HG03457 (cell line): ENCODE data around the gene ZNF516.

Experiments used
- ATAC-seq: cut with Tn5 transposase; IDR thresholded peaks from one replicate; pipeline ENCODE4 v1.9.1; 2021; ENCODE audit warnings: moderate number of reproducible peaks; ENCODE audit not compliant: unreplicated experiment

ZNF516 gene

GRCh38 chr18:76402026-76402990 is 92.7 kb downstream of the ZNF516 start:
- no peak for ATAC-seq

GRCh38 chr18:76401498-76401897 is 93.5 kb downstream of the ZNF516 start:
- ATAC-seq = no peak

GRCh38 chr18:76399613-76400391 is 95.2 kb downstream of the ZNF516 start:
- no peak for ATAC-seq

GRCh38 chr18:76398896-76399612 is 96.0 kb downstream of the ZNF516 start:
- ATAC-seq = peak; percentile 88

GRCh38 chr18:76398295-76398694 is 96.7 kb downstream of the ZNF516 start:
- ATAC-seq = no peak

GRCh38 chr18:76397631-76398030 is 97.4 kb downstream of the ZNF516 start:
- no peak for ATAC-seq

- ATAC-seq = no peak
These were observed 98.2 kb downstream of the ZNF516 start for GRCh38 chr18:76396792-76397191.

- no peak for ATAC-seq
These were observed 99.4 kb downstream of the ZNF516 start for GRCh38 chr18:76395609-76396008.

- no peak for ATAC-seq
These were observed 100.1 kb downstream of the ZNF516 start for GRCh38 chr18:76394780-76395476.

GRCh38 chr18:76392349-76392748 is 102.7 kb downstream of the ZNF516 start:
- ATAC-seq = no peak

- ATAC-seq = no peak
These were observed 103.3 kb downstream of the ZNF516 start for GRCh38 chr18:76391746-76392145.

GRCh38 chr18:76391038-76391437 is 104.0 kb downstream of the ZNF516 start:
- ATAC-seq = no peak

- no peak for ATAC-seq
These were observed 104.5 kb downstream of the ZNF516 start for GRCh38 chr18:76390452-76391035.

- ATAC-seq = no peak
These were observed 105.3 kb downstream of the ZNF516 start for GRCh38 chr18:76389716-76390115.

- ATAC-seq = no peak
These were observed 106.1 kb downstream of the ZNF516 start for GRCh38 chr18:76388891-76389423.

- ATAC-seq = no peak
These were observed 106.8 kb downstream of the ZNF516 start for GRCh38 chr18:76388261-76388660.

GRCh38 chr18:76387608-76388007 is 107.4 kb downstream of the ZNF516 start:
- ATAC-seq = no peak

GRCh38 chr18:76386886-76387285 is 108.2 kb downstream of the ZNF516 start:
- ATAC-seq = no peak

GRCh38 chr18:76386071-76386470 is 109.0 kb downstream of the ZNF516 start:
- no peak for ATAC-seq

GRCh38 chr18:76385681-76385975 is 109.4 kb downstream of the ZNF516 start:
- no peak for ATAC-seq
